Body of pancreas (tissue), 4 donors: Measurements from ENCODE around the gene RPRD1B.

Experiments
- POLR2A ChIP-seq, 3 donors: fragments of 450-650 bp; IDR thresholded peaks; one replicate each; pipeline ENCODE4 v1.6.1; 2016; ENCODE audit warnings: antibody characterized with exemption in 3 of 3, mild to moderate bottlenecking in 2 of 3
- TF ChIP-seq, protein P1 (sequence below), 7 experiments: fragments of 450-650 bp in 4 of 7; fragments of 200-600 bp in 3 of 7; sonication (generic) in 3 of 7; IDR thresholded peaks; one replicate each; pipeline ENCODE4 v1.5.1; 2016 to 2019; ENCODE audit warnings: antibody characterized with exemption in 7 of 7

DNA sequence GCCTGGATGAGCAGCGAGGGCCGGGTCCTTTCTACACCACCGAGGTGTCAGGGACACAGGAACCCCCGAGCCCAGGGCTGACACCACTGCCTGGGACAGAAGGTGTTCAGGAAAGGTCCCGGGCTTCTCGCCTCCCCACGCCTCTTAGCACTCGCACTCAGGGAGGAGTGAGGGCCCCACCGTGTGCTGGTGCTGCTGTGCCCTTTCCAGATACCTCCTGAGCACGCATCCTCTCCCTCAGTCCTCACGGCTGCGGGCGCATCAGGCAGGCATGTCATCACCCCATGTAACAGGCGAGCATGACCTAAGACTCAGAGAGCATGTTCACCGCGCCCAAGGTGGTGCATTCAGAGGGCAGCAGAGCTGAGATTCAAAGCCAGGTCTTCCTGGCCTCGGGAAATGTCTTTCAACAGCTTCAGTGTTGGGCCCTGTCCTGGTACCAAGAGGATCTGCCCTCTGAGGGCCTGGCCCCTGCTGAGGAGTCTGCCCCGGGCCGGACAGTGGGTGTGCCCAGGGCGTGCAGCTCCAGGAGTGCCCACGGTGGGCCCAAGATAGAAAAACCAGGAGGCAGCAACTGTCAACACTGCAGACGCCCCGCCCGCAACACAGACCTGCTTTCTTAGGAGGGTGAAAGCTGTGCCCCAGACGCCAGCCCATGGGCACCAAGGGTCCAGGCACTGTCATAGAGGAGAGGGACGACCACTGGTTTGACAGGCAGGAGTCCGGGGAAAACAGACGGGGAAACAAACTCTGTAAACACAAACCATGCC, 102.3 kb downstream of the RPRD1B start:
- TF ChIP-seq POLR2A (IDR thresholded peaks at IDR 0.05): no peak
- TF ChIP-seq, protein P1, sequence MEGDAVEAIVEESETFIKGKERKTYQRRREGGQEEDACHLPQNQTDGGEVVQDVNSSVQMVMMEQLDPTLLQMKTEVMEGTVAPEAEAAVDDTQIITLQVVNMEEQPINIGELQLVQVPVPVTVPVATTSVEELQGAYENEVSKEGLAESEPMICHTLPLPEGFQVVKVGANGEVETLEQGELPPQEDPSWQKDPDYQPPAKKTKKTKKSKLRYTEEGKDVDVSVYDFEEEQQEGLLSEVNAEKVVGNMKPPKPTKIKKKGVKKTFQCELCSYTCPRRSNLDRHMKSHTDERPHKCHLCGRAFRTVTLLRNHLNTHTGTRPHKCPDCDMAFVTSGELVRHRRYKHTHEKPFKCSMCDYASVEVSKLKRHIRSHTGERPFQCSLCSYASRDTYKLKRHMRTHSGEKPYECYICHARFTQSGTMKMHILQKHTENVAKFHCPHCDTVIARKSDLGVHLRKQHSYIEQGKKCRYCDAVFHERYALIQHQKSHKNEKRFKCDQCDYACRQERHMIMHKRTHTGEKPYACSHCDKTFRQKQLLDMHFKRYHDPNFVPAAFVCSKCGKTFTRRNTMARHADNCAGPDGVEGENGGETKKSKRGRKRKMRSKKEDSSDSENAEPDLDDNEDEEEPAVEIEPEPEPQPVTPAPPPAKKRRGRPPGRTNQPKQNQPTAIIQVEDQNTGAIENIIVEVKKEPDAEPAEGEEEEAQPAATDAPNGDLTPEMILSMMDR (IDR thresholded peaks at IDR 0.05): no peak
